Stimulated activated CD4-positive, alpha-beta T cell treated with anti-CD3 and anti-CD28 coated beads, Interleukin-1b, Interleukin-23, amount 100 ng/mL, for 48 hours (primary cell): ENCODE data around the gene SOX9.

ENCODE experiments used
- DNase-seq: peaks from one replicate; pipeline ENCODE4 v3.0.0-alpha.2; 2020

The SOX9 gene

GRCh38 chr17:72163474-72163873, 42.7 kb downstream of the SOX9 start:
- no peak for DNase-seq

GRCh38 chr17:72164158-72164739, 43.4 kb downstream of the SOX9 start:
- DNase-seq = no peak

- no peak for DNase-seq
Measured at GRCh38 chr17:72165192-72165866, 44.5 kb downstream of the SOX9 start.

GRCh38 chr17:72165867-72166439, 45.1 kb downstream of the SOX9 start:
- no peak for DNase-seq

GRCh38 chr17:72167593-72167992, 46.8 kb downstream of the SOX9 start:
- DNase-seq = no peak

GRCh38 chr17:72169823-72170222, 49.0 kb downstream of the SOX9 start:
- DNase-seq = no peak

GRCh38 chr17:72171703-72172667, 51.2 kb downstream of the SOX9 start:
- no peak for DNase-seq

- no peak for DNase-seq
Measured at GRCh38 chr17:72173499-72174116, 52.8 kb downstream of the SOX9 start.

- DNase-seq = no peak
Measured at GRCh38 chr17:72175263-72175662, 54.4 kb downstream of the SOX9 start.
